Mesodermal cell (in vitro differentiated cells): ENCODE data around the gene PANK3.
"Not testable (repeated sequence)": the region's sequence is repeated elsewhere in the genome, so short reads cannot be mapped to it uniquely, and the experiment has no call there.

ENCODE experiments used
- H3K27ac ChIP-seq: 2 replicates; pipeline ENCODE4 v1.7.0; 2013; ENCODE audit warnings: mild to moderate bottlenecking, low read depth, low read length, moderate library complexity; ENCODE audit not compliant: severe bottlenecking
- H3K36me3 ChIP-seq: 2 replicates; pipeline ENCODE4 v1.7.1; 2013; ENCODE audit warnings: mild to moderate bottlenecking, low read length, moderate library complexity; ENCODE audit not compliant: control insufficient read depth, insufficient read depth
- H3K4me1 ChIP-seq: one replicate; pipeline ENCODE4 v1.7.1; 2013; ENCODE audit warnings: mild to moderate bottlenecking, low read length; ENCODE audit not compliant: insufficient read depth, control insufficient read depth, poor library complexity, severe bottlenecking
- H3K4me3 ChIP-seq: 2 replicates; pipeline ENCODE4 v1.7.0; 2013; ENCODE audit warnings: low read length, control low read depth, mild to moderate bottlenecking; ENCODE audit not compliant: insufficient read depth, poor library complexity, severe bottlenecking; ENCODE audit errors: extremely low read depth
- H3K9me3 ChIP-seq: 2 replicates; pipeline ENCODE4 v1.7.1; 2013; ENCODE audit warnings: mild to moderate bottlenecking, low read length, moderate library complexity; ENCODE audit not compliant: control insufficient read depth
- WGBS, 2 experiments: methylation state at CpG; one replicate each; pipeline ENCODE4 v1.1.5; 2013; ENCODE audit warnings: missing lambda C conversion rate in 2 of 2; ENCODE audit not compliant: insufficient coverage in 2 of 2; 5-methylcytosine and 5-hydroxymethylcytosine counted together

Gene PANK3

GRCh38 chr5:168596122-168596521 lies 17.0 kb upstream of the PANK3 start:
- H3K4me1 ChIP-seq, H3K9me3 ChIP-seq, H3K36me3 ChIP-seq, H3K27ac ChIP-seq, H3K4me3 ChIP-seq: not testable (repeated sequence)
- no CpG with 5 or more reads among the region's 1 CpG for WGBS, 2 experiments

GRCh38 chr5:168592014-168592368 lies 12.8 kb upstream of the PANK3 start:
- H3K36me3 ChIP-seq: no peaks in the 10 kb centered on the region
- H3K4me3 ChIP-seq: no peak overlapping the region
- H3K9me3 ChIP-seq: no peaks in the 10 kb centered on the region
- no peaks in the 10 kb centered on the region for H3K4me1 ChIP-seq
- no peak overlapping the region for H3K27ac ChIP-seq
- no CpG with 5 or more reads among the region's 1 CpG for WGBS, 2 experiments

GRCh38 chr5:168591302-168592013 lies 12.3 kb upstream of the PANK3 start:
- WGBS, 2 experiments: 95 to 100% methylated on average over 2 of the region's 2 CpGs
- Histone ChIP-seq H3K36me3 (no peaks in the 10 kb centered on the region), H3K4me1 (no peaks in the 10 kb centered on the region), H3K4me3 (no peak overlapping the region), H3K27ac (no peak overlapping the region), H3K9me3 (no peaks in the 10 kb centered on the region)

GRCh38 chr5:168590666-168591065 lies 11.5 kb upstream of the PANK3 start:
- Histone ChIP-seq H3K4me3 (no peak overlapping the region), H3K36me3 (no peaks in the 10 kb centered on the region), H3K9me3 (no peaks in the 10 kb centered on the region), H3K27ac (no peak overlapping the region), H3K4me1 (no peaks in the 10 kb centered on the region)
- no CpG with 5 or more reads among the region's 3 CpGs for WGBS, 2 experiments

GRCh38 chr5:168587987-168588386 lies 8.8 kb upstream of the PANK3 start:
- Histone ChIP-seq H3K4me3 (no peak overlapping the region), H3K9me3 (no peaks in the 10 kb centered on the region), H3K36me3 (no peaks in the 10 kb centered on the region), H3K27ac (no peak overlapping the region), H3K4me1 (no peaks in the 10 kb centered on the region)
- 92% methylated on average over 3 to 4 of the region's 5 CpGs for WGBS, 2 experiments

GRCh38 chr5:168585119-168585856 lies 6.1 kb upstream of the PANK3 start:
- Histone ChIP-seq H3K4me1 (peaks cover 2% of the 10 kb centered on the region), H3K9me3 (no peaks in the 10 kb centered on the region), H3K36me3 (no peaks in the 10 kb centered on the region), H3K27ac (no peak overlapping the region), H3K4me3 (no peak overlapping the region)
- WGBS, 2 experiments: 84 to 98% methylated on average over 3 to 4 of the region's 5 CpGs

GRCh38 chr5:168583742-168584482 lies 4.7 kb upstream of the PANK3 start:
- Histone ChIP-seq H3K36me3 (no peaks in the 10 kb centered on the region), H3K9me3 (no peaks in the 10 kb centered on the region), H3K27ac (no peak overlapping the region), H3K4me3 (no peak overlapping the region), H3K4me1 (peaks cover 5% of the 10 kb centered on the region)
- 100% methylated on average over 1 of the region's 2 CpGs for WGBS, 2 experiments

- H3K4me3 ChIP-seq, H3K9me3 ChIP-seq, H3K27ac ChIP-seq: not testable (repeated sequence)
- Histone ChIP-seq H3K4me1 (peaks cover 11% of the 10 kb centered on the region), H3K36me3 (peaks cover 18% of the 10 kb centered on the region)
- 83 to 100% methylated on average over 4 to 5 of the region's 7 CpGs for WGBS, 2 experiments
Measured at GRCh38 chr5:168580814-168581469, 1.8 kb upstream of the PANK3 start.

- H3K9me3 ChIP-seq: peaks cover 3% of the 10 kb centered on the region
- WGBS, 2 experiments: 42% methylated on average over 2 of the region's 3 CpGs; no CpG with 5 or more reads in 1 of the 2 experiments
- H3K4me3 ChIP-seq: peak overlapping the region; percentile 86
- H3K36me3 ChIP-seq: peaks cover 26% of the 10 kb centered on the region
- peaks cover 14% of the 10 kb centered on the region for H3K4me1 ChIP-seq
- peak overlapping the region; percentile 48 for H3K27ac ChIP-seq
Measured at GRCh38 chr5:168580227-168580508, 1.0 kb upstream of the PANK3 start.

- peaks cover 31% of the 10 kb centered on the region for H3K36me3 ChIP-seq
- H3K4me1 ChIP-seq: peaks cover 15% of the 10 kb centered on the region
- WGBS, 2 experiments: 3 to 5% methylated on average over 39 to 51 of the region's 52 CpGs
- H3K27ac ChIP-seq: peak overlapping the region; percentile 90
- H3K4me3 ChIP-seq: peak overlapping the region; percentile 86
- H3K9me3 ChIP-seq: peaks cover 8% of the 10 kb centered on the region
Measured at GRCh38 chr5:168579488-168580226, 489 bp upstream of the PANK3 start.
